Hepatocyte (in vitro differentiated cells): ENCODE results near the gene CHD6.

Experiments used
- CTCF ChIP-seq: fragments of 200-600 bp; sonication (generic); IDR thresholded peaks from 2 replicates; pipeline ENCODE4 v1.5.1; 2016; ENCODE audit warnings: antibody characterized with exemption, mild to moderate bottlenecking; ENCODE audit not compliant: poor library complexity
- EZH2 ChIP-seq: fragments of 200-600 bp; sonication (generic); IDR thresholded peaks from 2 replicates; pipeline ENCODE4 v1.6.1; 2016; ENCODE audit warnings: antibody characterized with exemption, mild to moderate bottlenecking, borderline replicate concordance
- EZH2phosphoT487 ChIP-seq: fragments of 200-600 bp; sonication (generic); IDR thresholded peaks from one replicate; pipeline ENCODE4 v1.6.1; 2018; ENCODE audit warnings: antibody characterized with exemption, mild to moderate bottlenecking, low read depth, moderate library complexity; ENCODE audit not compliant: unreplicated experiment, severe bottlenecking

- TF ChIP-seq CTCF = no peak
- no peak for TF ChIP-seq EZH2
- TF ChIP-seq EZH2phosphoT487 = no peak
These were observed 148.3 kb downstream of the CHD6 start for GRCh38 chr20:41469868-41470267.
